Hindlimb muscle (tissue), 1 donor: Measurements from ENCODE around the gene SUMO3. TPM values are rescaled to one million over a fixed set of nuclear protein-coding genes. Genes with fewer than 3 reads are reported as not detected.

Experiments used
- DNase-seq: peaks from one replicate; pipeline ENCODE4 v3.0.0-alpha.2; 2013
- polyA plus RNA-seq: library from polyadenylated mRNA; unstranded; fragments of 120-200 nt; gene quantifications from one replicate; pipeline ENCODE4 v1.2.1, GENCODE V29; 2013; ENCODE audit not compliant: insufficient read length

Gene SUMO3
- polyA plus RNA-seq, 1 donor = 61.7 TPM

- no peak for DNase-seq
Observed at GRCh38 chr21:44758781-44759627, 58.9 kb downstream of the SUMO3 start.

GRCh38 chr21:44758141-44758561 lies 59.7 kb downstream of the SUMO3 start:
- no peak for DNase-seq

- no peak for DNase-seq
Observed at GRCh38 chr21:44757731-44758130, 60.1 kb downstream of the SUMO3 start.

GRCh38 chr21:44756423-44757185 lies 61.3 kb downstream of the SUMO3 start:
- no peak for DNase-seq

Other genes with a start within 250 kb of the SUMO3 start
- gene KRTAP10-4, start 244.3 kb downstream of the SUMO3 start, polyA plus RNA-seq = not detected
- gene KRTAP10-5, start 237.5 kb downstream of the SUMO3 start, polyA plus RNA-seq = not detected
- not detected for gene KRTAP10-6, start 225.6 kb downstream of the SUMO3 start, polyA plus RNA-seq
- not detected for gene KRTAP10-7, start 217.5 kb downstream of the SUMO3 start, polyA plus RNA-seq
- gene KRTAP10-8, start 206.0 kb downstream of the SUMO3 start, polyA plus RNA-seq = not detected
- not detected for gene KRTAP10-9, start 191.0 kb downstream of the SUMO3 start, polyA plus RNA-seq
- not detected for gene KRTAP10-10, start 180.7 kb downstream of the SUMO3 start, polyA plus RNA-seq
- not detected for gene KRTAP10-11, start 171.6 kb downstream of the SUMO3 start, polyA plus RNA-seq
- gene KRTAP12-4, start 163.4 kb downstream of the SUMO3 start, polyA plus RNA-seq = not detected
- gene KRTAP12-3, start 160.1 kb downstream of the SUMO3 start, polyA plus RNA-seq = not detected
- gene KRTAP12-2, start 151.1 kb downstream of the SUMO3 start, polyA plus RNA-seq = not detected
- not detected for gene KRTAP12-1, start 135.9 kb downstream of the SUMO3 start, polyA plus RNA-seq
- not detected for gene KRTAP10-12, start 120.9 kb downstream of the SUMO3 start, polyA plus RNA-seq
- gene TSPEAR, start 106.5 kb downstream of the SUMO3 start, polyA plus RNA-seq = 0.14 TPM
- gene UBE2G2, start 16.2 kb downstream of the SUMO3 start, polyA plus RNA-seq = 86.3 TPM
- 131 TPM for gene PTTG1IP, start 55.6 kb upstream of the SUMO3 start, polyA plus RNA-seq
- 21.0 TPM for gene ITGB2, start 102.8 kb upstream of the SUMO3 start, polyA plus RNA-seq
- 21.2 TPM for gene SLX9, start 122.0 kb upstream of the SUMO3 start, polyA plus RNA-seq